SK-N-SH treated with all-trans-retinoic acid at 6 μM for 48 hours (cell line): ENCODE results near the gene CPEB3.

Experiments
- ATAC-seq: fragments of 200-7000 bp; cut with Tn5 transposase; 3 replicates; pipeline ENCODE4 v1.9.1; 2020; ENCODE audit warnings: mild to moderate bottlenecking, moderate library complexity
- ARNTL ChIP-seq: fragments of 450-650 bp; formaldehyde crosslinking; IDR thresholded peaks from 2 replicates; pipeline ENCODE4 v1.5.0; 2020; ENCODE audit warnings: low read depth, mild to moderate bottlenecking, moderate library complexity, borderline replicate concordance
- BACH2 ChIP-seq: fragments of 250-450 bp; sonication (Bioruptor Pico); IDR thresholded peaks from 2 replicates; pipeline ENCODE4 v1.9.0; 2021; ENCODE audit warnings: mild to moderate bottlenecking, borderline replicate concordance
- CSDC2 ChIP-seq: fragments of 250-450 bp; sonication (Bioruptor Pico); IDR thresholded peaks from 2 replicates; pipeline ENCODE4 v1.5.0; 2020; ENCODE audit warnings: mild to moderate bottlenecking, moderate library complexity
- CSRNP3 ChIP-seq: fragments of 250-450 bp; sonication (Bioruptor Pico); IDR thresholded peaks from 2 replicates; pipeline ENCODE4 v1.5.1; 2021; ENCODE audit warnings: mild to moderate bottlenecking, moderate library complexity
- ESRRG ChIP-seq: fragments of 250-450 bp; sonication (Bioruptor Pico); IDR thresholded peaks from 2 replicates; pipeline ENCODE4 v1.6.1; 2021; ENCODE audit warnings: mild to moderate bottlenecking
- GLIS3 ChIP-seq: fragments of 250-450 bp; sonication (Bioruptor Pico); IDR thresholded peaks from 2 replicates; pipeline ENCODE4 v1.5.0; 2020; ENCODE audit warnings: mild to moderate bottlenecking, moderate library complexity
- ISL1 ChIP-seq: fragments of 250-450 bp; sonication (Bioruptor Pico); IDR thresholded peaks from 2 replicates; pipeline ENCODE4 v2.1.2; 2022; ENCODE audit warnings: mild to moderate bottlenecking, moderate library complexity
- OSR1 ChIP-seq: fragments of 250-450 bp; sonication (Bioruptor Pico); IDR thresholded peaks from 2 replicates; pipeline ENCODE4 v1.8.0; 2022; ENCODE audit warnings: moderate library complexity, mild to moderate bottlenecking, inconsistent platforms
- POU6F1 ChIP-seq: fragments of 250-450 bp; sonication (Bioruptor Pico); IDR thresholded peaks from 2 replicates; pipeline ENCODE4 v1.8.0; 2021; ENCODE audit warnings: low read depth, mild to moderate bottlenecking, moderate library complexity, borderline replicate concordance
- PPARA ChIP-seq: fragments of 250-450 bp; sonication (Bioruptor Pico); IDR thresholded peaks from 2 replicates; pipeline ENCODE4 v1.5.0; 2020; ENCODE audit warnings: mild to moderate bottlenecking, borderline replicate concordance
- RARB ChIP-seq: fragments of 250-450 bp; sonication (Bioruptor Pico); IDR thresholded peaks from 2 replicates; pipeline ENCODE4 v1.8.0; 2021; ENCODE audit warnings: mild to moderate bottlenecking, moderate library complexity
- SNAI2 ChIP-seq: fragments of 250-450 bp; sonication (Bioruptor Pico); IDR thresholded peaks from 2 replicates; pipeline ENCODE4 v1.5.0; 2020; ENCODE audit warnings: mild to moderate bottlenecking, moderate library complexity
- TCF4 ChIP-seq: fragments of 250-450 bp; sonication (Bioruptor Pico); IDR thresholded peaks from 2 replicates; pipeline ENCODE4 v1.8.0; 2021; ENCODE audit warnings: mild to moderate bottlenecking, moderate library complexity, borderline replicate concordance
- TOX ChIP-seq: fragments of 250-450 bp; sonication (Bioruptor Pico); IDR thresholded peaks from 2 replicates; pipeline ENCODE4 v1.8.0; 2021; ENCODE audit warnings: mild to moderate bottlenecking, moderate library complexity, borderline replicate concordance
- ZFP3 ChIP-seq: fragments of 250-450 bp; sonication (Bioruptor Pico); IDR thresholded peaks from 2 replicates; pipeline ENCODE4 v1.5.0; 2020; ENCODE audit warnings: mild to moderate bottlenecking, moderate library complexity
- ZFP30 ChIP-seq: fragments of 450-650 bp; formaldehyde crosslinking; IDR thresholded peaks from 2 replicates; pipeline ENCODE4 v1.5.0; 2022; ENCODE audit warnings: mild to moderate bottlenecking, moderate library complexity
- ZNF565 ChIP-seq: fragments of 450-650 bp; formaldehyde crosslinking; conservative IDR thresholded peaks from 2 replicates; pipeline ENCODE4 v1.5.0; 2020; ENCODE audit warnings: low read depth, mild to moderate bottlenecking, moderate library complexity
- ZNF70 ChIP-seq: fragments of 450-650 bp; formaldehyde crosslinking; IDR thresholded peaks from 2 replicates; pipeline ENCODE4 v1.5.0; 2020; ENCODE audit warnings: mild to moderate bottlenecking, moderate library complexity
- ZNF8 ChIP-seq: fragments of 450-650 bp; formaldehyde crosslinking; IDR thresholded peaks from 2 replicates; pipeline ENCODE4 v1.5.0; 2020; ENCODE audit warnings: mild to moderate bottlenecking, moderate library complexity
- TF ChIP-seq, protein P1 (sequence below): fragments of 250-450 bp; sonication (Bioruptor Pico); IDR thresholded peaks from 2 replicates; pipeline ENCODE4 v1.5.0; 2020; ENCODE audit warnings: mild to moderate bottlenecking, moderate library complexity

Gene CPEB3

DNA sequence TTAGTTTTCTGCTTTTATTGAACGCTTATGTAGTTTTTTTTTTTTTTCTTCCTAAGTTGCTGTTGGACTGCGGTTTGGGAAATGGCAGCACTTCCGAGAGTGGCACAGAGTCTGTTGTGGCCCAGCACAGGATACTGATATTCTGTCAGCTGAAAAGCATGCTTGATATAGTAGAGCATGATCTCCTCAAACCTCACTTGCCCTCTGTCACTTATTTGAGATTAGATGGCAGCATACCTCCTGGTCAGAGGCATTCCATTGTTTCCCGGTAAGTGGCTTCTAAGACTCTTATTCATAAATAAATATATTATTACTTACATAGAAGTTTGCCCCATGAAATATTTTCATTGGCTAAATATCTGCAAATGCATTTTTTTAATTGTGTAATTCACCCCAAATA is 266.2 kb downstream of the CPEB3 start:
- ATAC-seq = peak; percentile 94
- TF ChIP-seq TCF4 (CRISPR knock-in tag) (no peak), OSR1 (no peak), PPARA (CRISPR knock-in tag) (no peak), GLIS3 (CRISPR knock-in tag) (no peak), BACH2 (no peak), RARB (CRISPR knock-in tag) (no peak), ESRRG (CRISPR knock-in tag) (no peak), ZFP30 (CRISPR knock-in tag) (no peak), SNAI2 (CRISPR knock-in tag) (no peak), ZNF565 (CRISPR knock-in tag) (no peak), ZFP3 (CRISPR knock-in tag) (no peak), CSRNP3 (no peak), TOX (CRISPR knock-in tag) (no peak), ARNTL (CRISPR knock-in tag) (no peak)
- TF ChIP-seq, protein P1, sequence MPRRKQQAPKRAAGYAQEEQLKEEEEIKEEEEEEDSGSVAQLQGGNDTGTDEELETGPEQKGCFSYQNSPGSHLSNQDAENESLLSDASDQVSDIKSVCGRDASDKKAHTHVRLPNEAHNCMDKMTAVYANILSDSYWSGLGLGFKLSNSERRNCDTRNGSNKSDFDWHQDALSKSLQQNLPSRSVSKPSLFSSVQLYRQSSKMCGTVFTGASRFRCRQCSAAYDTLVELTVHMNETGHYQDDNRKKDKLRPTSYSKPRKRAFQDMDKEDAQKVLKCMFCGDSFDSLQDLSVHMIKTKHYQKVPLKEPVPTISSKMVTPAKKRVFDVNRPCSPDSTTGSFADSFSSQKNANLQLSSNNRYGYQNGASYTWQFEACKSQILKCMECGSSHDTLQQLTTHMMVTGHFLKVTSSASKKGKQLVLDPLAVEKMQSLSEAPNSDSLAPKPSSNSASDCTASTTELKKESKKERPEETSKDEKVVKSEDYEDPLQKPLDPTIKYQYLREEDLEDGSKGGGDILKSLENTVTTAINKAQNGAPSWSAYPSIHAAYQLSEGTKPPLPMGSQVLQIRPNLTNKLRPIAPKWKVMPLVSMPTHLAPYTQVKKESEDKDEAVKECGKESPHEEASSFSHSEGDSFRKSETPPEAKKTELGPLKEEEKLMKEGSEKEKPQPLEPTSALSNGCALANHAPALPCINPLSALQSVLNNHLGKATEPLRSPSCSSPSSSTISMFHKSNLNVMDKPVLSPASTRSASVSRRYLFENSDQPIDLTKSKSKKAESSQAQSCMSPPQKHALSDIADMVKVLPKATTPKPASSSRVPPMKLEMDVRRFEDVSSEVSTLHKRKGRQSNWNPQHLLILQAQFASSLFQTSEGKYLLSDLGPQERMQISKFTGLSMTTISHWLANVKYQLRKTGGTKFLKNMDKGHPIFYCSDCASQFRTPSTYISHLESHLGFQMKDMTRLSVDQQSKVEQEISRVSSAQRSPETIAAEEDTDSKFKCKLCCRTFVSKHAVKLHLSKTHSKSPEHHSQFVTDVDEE (CRISPR knock-in tag) = no peak
- TF ChIP-seq, all 23 proteins: peak for 0

GRCh38 chr10:92014620-92015019 is 276.3 kb downstream of the CPEB3 start:
- no peak for ATAC-seq
- TF ChIP-seq, protein P1 (CRISPR knock-in tag) = no peak
- TF ChIP-seq ZFP3 (CRISPR knock-in tag) (no peak), ZNF70 (CRISPR knock-in tag) (no peak), ARNTL (CRISPR knock-in tag) (no peak), ZNF565 (CRISPR knock-in tag) (no peak), POU6F1 (CRISPR knock-in tag) (no peak), TCF4 (CRISPR knock-in tag) (no peak), ISL1 (CRISPR knock-in tag) (no peak), TOX (CRISPR knock-in tag) (no peak), ESRRG (CRISPR knock-in tag) (no peak), CSDC2 (CRISPR knock-in tag) (no peak), PPARA (CRISPR knock-in tag) (no peak), OSR1 (no peak), ZNF8 (CRISPR knock-in tag) (no peak), CSRNP3 (no peak)
- TF ChIP-seq, all 23 proteins: peak for 0
